Lower leg skin (tissue), 4 donors: ENCODE measurements around the gene IL33. TPM values are rescaled to one million over a fixed set of nuclear protein-coding genes. Genes with fewer than 3 reads are reported as not detected.

Experiments used
- DNase-seq, 2 donors: peaks; one replicate each; pipeline ENCODE4 v3.0.0-alpha.2; 2019; ENCODE audit warnings: low spot score in 2 of 2
- H3K4me3 ChIP-seq: fragments of 200-600 bp; sonication (generic); 2 replicates; pipeline ENCODE4 v1.5.1; 2017; ENCODE audit warnings: mild to moderate bottlenecking, low read depth; ENCODE audit not compliant: poor library complexity, severe bottlenecking
- POLR2A ChIP-seq, 2 donors: fragments of 450-650 bp; IDR thresholded peaks; one replicate each; pipeline ENCODE4 v1.6.1; 2016 to 2017; ENCODE audit warnings: antibody characterized with exemption in 2 of 2, mild to moderate bottlenecking in 1 of 2, moderate library complexity in 1 of 2
- WGBS, 2 donors: methylation state at CpG; one replicate each; pipeline ENCODE4 v1.1.5; 2018; 5-methylcytosine and 5-hydroxymethylcytosine counted together
- intact Hi-C: fragments of 100-400 bp; cut with DNase I; formaldehyde crosslinking; loops from one replicate; pipeline ENCODE4 v1.15.0; 2023; ENCODE audit warnings: low total_unique reads
- total RNA-seq, 4 donors: library from RNA; depleted of rRNA; stranded (reverse); fragments of >200 nt; gene quantifications; one replicate each; pipeline ENCODE4 v1.1.0, GENCODE V29; 2016
- TF ChIP-seq, protein P1 (sequence below), 3 donors: fragments of 450-650 bp; IDR thresholded peaks; one replicate each; pipeline ENCODE4 v1.5.1; 2016; ENCODE audit warnings: antibody characterized with exemption in 3 of 3, mild to moderate bottlenecking in 3 of 3, moderate library complexity in 2 of 3

IL33 gene
- total RNA-seq, 4 donors from 2014 or later, result 4.1 to 28.5 (median 8.2) TPM

- intact Hi-C loops, result no loop called here
- H3K4me3 ChIP-seq, result no peak overlapping the region
- DNase-seq, result no peak
- TF ChIP-seq, protein P1, sequence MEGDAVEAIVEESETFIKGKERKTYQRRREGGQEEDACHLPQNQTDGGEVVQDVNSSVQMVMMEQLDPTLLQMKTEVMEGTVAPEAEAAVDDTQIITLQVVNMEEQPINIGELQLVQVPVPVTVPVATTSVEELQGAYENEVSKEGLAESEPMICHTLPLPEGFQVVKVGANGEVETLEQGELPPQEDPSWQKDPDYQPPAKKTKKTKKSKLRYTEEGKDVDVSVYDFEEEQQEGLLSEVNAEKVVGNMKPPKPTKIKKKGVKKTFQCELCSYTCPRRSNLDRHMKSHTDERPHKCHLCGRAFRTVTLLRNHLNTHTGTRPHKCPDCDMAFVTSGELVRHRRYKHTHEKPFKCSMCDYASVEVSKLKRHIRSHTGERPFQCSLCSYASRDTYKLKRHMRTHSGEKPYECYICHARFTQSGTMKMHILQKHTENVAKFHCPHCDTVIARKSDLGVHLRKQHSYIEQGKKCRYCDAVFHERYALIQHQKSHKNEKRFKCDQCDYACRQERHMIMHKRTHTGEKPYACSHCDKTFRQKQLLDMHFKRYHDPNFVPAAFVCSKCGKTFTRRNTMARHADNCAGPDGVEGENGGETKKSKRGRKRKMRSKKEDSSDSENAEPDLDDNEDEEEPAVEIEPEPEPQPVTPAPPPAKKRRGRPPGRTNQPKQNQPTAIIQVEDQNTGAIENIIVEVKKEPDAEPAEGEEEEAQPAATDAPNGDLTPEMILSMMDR (IDR thresholded peaks at IDR 0.05), result no peak
- TF ChIP-seq POLR2A (IDR thresholded peaks at IDR 0.05), result no peak
- 90% methylated on average over 3 of the region's 3 CpGs for WGBS, 2 donors
Measured at GRCh38 chr9:6212722-6213375, 2.8 kb upstream of the IL33 start.

GRCh38 chr9:6214434-6214833 lies 1.2 kb upstream of the IL33 start:
- WGBS, 2 donors, result 36 to 49% methylated on average over 1 of the region's 1 CpG

DNA sequence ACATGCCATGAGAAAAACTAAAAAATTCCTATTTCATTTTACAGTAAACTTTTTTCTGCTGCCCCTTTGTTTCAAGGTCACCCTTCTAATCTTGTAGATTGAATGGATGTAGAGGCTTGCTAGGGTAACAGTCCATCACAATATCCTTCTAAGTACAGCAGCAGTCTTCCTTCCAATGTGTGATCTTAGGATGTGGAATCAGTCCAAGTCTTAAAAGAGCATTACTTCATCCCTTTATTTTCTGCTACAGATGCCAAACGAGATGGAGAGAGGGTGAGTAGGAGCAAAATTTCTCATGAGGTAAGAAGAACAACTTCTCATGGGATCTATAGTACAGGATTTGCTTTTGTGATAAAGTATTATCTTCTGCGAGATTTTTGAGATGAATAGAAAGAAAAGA lies 704 bp upstream of the IL33 start:
- H3K4me3 ChIP-seq, result no peak overlapping the region
- intact Hi-C loops, result no loop called here
- TF ChIP-seq, protein P1 (IDR thresholded peaks at IDR 0.05), result no peak
- TF ChIP-seq POLR2A (IDR thresholded peaks at IDR 0.05), result no peak
- WGBS, 2 donors, result 45 to 48% methylated on average over 2 of the region's 2 CpGs
- no peak for DNase-seq

More at GRCh38 chr9:6214434-6214833, 1.2 kb upstream of the IL33 start:
- H3K4me3 ChIP-seq, result no peak overlapping the region
- intact Hi-C loops, result no loop called here
- TF ChIP-seq, protein P1 (IDR thresholded peaks at IDR 0.05), result no peak
- no peak for TF ChIP-seq POLR2A (IDR thresholded peaks at IDR 0.05)
- no peak for DNase-seq

DNA sequence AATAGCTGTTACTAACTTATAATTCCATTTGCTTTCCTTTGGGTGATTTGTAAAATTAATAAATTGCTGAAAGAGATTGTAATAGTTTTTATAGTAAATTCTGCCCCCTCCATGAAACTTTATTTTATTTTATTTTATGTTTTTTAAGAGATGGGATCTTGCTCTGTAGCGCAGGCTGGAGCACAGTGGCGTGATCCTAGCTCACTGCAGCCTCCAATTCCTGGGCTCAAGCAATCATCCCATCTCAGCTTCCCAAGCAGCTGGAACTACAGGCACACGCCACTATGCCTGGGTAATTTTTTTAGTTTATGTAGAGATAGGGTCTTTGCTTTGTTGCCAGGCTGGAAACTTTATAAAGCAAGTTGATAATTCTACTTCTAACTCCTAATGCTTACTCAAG lies 395 bp downstream of the IL33 start:
- H3K4me3 ChIP-seq, result no peak overlapping the region
- DNase-seq, result no peak
- TF ChIP-seq POLR2A (IDR thresholded peaks at IDR 0.05), result no peak
- TF ChIP-seq, protein P1 (IDR thresholded peaks at IDR 0.05), result no peak

DNA sequence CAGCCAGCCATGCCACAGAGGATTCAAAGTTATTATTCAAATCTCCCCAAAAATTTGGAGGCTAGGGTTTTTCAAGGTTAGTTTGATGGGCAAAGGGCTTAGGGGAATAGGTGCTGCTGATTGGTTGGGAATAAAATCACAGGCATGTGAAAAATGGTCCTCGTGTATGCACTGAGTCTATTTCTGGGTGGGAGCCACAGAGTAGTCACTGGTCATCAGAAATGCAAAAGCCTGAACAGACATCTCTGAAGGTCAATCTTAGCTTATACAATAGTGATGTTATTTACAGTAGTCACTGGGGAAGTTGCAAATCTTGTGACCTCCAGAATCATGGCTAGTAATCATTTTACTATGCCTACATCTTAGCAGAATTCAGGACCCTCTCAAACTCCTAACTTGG lies 1.3 kb downstream of the IL33 start:
- intact Hi-C loops, result no loop called here
- H3K4me3 ChIP-seq, result no peak overlapping the region
- 44 to 79% methylated on average over 1 of the region's 1 CpG for WGBS, 2 donors
- no peak for DNase-seq
- TF ChIP-seq, protein P1 (IDR thresholded peaks at IDR 0.05), result no peak
- no peak for TF ChIP-seq POLR2A (IDR thresholded peaks at IDR 0.05)

More for the DNA sequence above, 395 bp downstream of the IL33 start:
- WGBS, 2 donors, result 62 to 66% methylated on average over 3 of the region's 3 CpGs
- intact Hi-C loops, result no loop called here

GRCh38 chr9:6218099-6218502 lies 2.5 kb downstream of the IL33 start:
- no peak for TF ChIP-seq POLR2A (IDR thresholded peaks at IDR 0.05)
- TF ChIP-seq, protein P1 (IDR thresholded peaks at IDR 0.05), result no peak
- intact Hi-C loops, result no loop called here
- no peak for DNase-seq
- H3K4me3 ChIP-seq, result no peak overlapping the region
- 15 to 19% methylated on average over 3 of the region's 3 CpGs for WGBS, 2 donors
